K562 (cell line): ENCODE data around the gene GOLGA2. TPM values are rescaled to one million over a fixed set of nuclear protein-coding genes. Genes with fewer than 3 reads are reported as not detected.

Source experiments
- ATAC-seq: fragments of 200-7000 bp; cut with Tn5 transposase; 3 replicates; pipeline ENCODE4 v1.9.1; 2020; ENCODE audit warnings: moderate library complexity
- BruUV-seq: library from RNA; stranded (reverse); fragments of 400-500 nt; replicated peaks from 2 replicates; lab custom pipeline; 2021; lab: Mats Ljungman, UMichigan
- CTCF ChIA-PET: fragments of 300-600 bp; formaldehyde crosslinking; extraction: SDS; loops from one replicate; lab custom pipeline; 2021; ENCODE audit warnings: low intra/inter-chr PET ratio; lab: Yijun Ruan, JAX
- POLR2A ChIA-PET: fragments of 300-600, 350-650 bp; sonication (Branson Sonifier 250); formaldehyde crosslinking; extraction: SDS; loops from one replicate; lab custom pipeline; 2021; ENCODE audit warnings: antibody characterized with exemption, inconsistent platforms; lab: Yijun Ruan, JAX
- DNase-seq, 4 experiments: peaks; one replicate each; pipeline versions ENCODE4 v3.0.0 to v3.0.0-alpha.2; 2011 to 2018; ENCODE audit warnings: low spot score in 3 of 4, mixed read lengths in 3 of 4; ENCODE audit errors: extremely low read depth in 1 of 4
- FAIRE-seq: peaks from 2 replicates; lab custom pipeline; 2011; peaks lifted over from hg19 to GRCh38; lab: Jason Lieb, UNC
- H2AFZ ChIP-seq: 2 replicates; pipeline ENCODE4 v1.6.0; 2011; ENCODE audit warnings: low read depth, low read length, control low read depth, inconsistent platforms
- H3K27ac ChIP-seq: fragments of 200-600 bp; 3 replicates; pipeline ENCODE4 v1.8.0; 2011; ENCODE audit warnings: low read depth, mild to moderate bottlenecking, control low read depth, inconsistent platforms, low read length, moderate library complexity, mixed read lengths; ENCODE audit errors: extremely low read depth
- H3K27me3 ChIP-seq, 2 experiments: fragments of 300-600 bp in 1 of 2; 2 replicates in 1 of 2; 3 replicates in 1 of 2; pipeline versions ENCODE4 v1.6.0 to v1.8.0; 2011; ENCODE audit warnings: inconsistent platforms in 2 of 2, low read length in 2 of 2, mild to moderate bottlenecking in 1 of 2, mixed read lengths in 1 of 2, moderate library complexity in 1 of 2; ENCODE audit not compliant: control insufficient read depth in 2 of 2, insufficient read depth in 2 of 2
- H3K36me3 ChIP-seq: fragments of 300-600 bp; 3 replicates; pipeline ENCODE4 v1.8.0; 2011; ENCODE audit warnings: mild to moderate bottlenecking, low read length, inconsistent platforms; ENCODE audit not compliant: control insufficient read depth, insufficient read depth
- H3K4me1 ChIP-seq, 2 experiments: fragments of 200-600 bp in 1 of 2; replicated peaks in 1 of 2; 2 replicates in 1 of 2; 3 replicates in 1 of 2; pipeline versions ENCODE4 v1.5.1 to v1.8.0; 2011; ENCODE audit warnings: inconsistent platforms in 2 of 2, low read length in 2 of 2, mild to moderate bottlenecking in 1 of 2, mixed read lengths in 1 of 2, moderate library complexity in 1 of 2; ENCODE audit not compliant: control insufficient read depth in 2 of 2, insufficient read depth in 2 of 2
- H3K4me2 ChIP-seq: 2 replicates; pipeline ENCODE4 v1.6.1; 2011; ENCODE audit warnings: low read length, control low read depth, inconsistent platforms, mixed read lengths; ENCODE audit not compliant: insufficient read depth
- H3K4me3 ChIP-seq: fragments of 200-600 bp; sonication (generic), shearing (Covaris generic); 2 replicates; pipeline ENCODE4 v1.5.1; 2016; ENCODE audit warnings: control low read depth, inconsistent platforms
- H3K79me2 ChIP-seq: fragments of 200-600 bp; 3 replicates; pipeline ENCODE4 v1.8.0; 2011; ENCODE audit warnings: low read length, inconsistent platforms; ENCODE audit not compliant: control insufficient read depth, insufficient read depth
- H3K9ac ChIP-seq, 2 experiments: 2 replicates each; pipeline versions ENCODE4 v1.6.0 to v1.6.1; 2011; ENCODE audit warnings: low read depth in 2 of 2, low read length in 2 of 2, control low read depth in 1 of 2, inconsistent platforms in 1 of 2, mild to moderate bottlenecking in 1 of 2, mixed read lengths in 1 of 2; ENCODE audit not compliant: insufficient read depth in 1 of 2
- H3K9me1 ChIP-seq: one replicate; pipeline ENCODE4 v1.6.0; 2011; ENCODE audit warnings: inconsistent platforms, mild to moderate bottlenecking, low read length, moderate library complexity; ENCODE audit not compliant: control insufficient read depth, insufficient read depth
- H3K9me3 ChIP-seq: replicated peaks from 2 replicates; pipeline ENCODE4 v1.5.1; 2011; ENCODE audit warnings: low read depth, low read length, inconsistent platforms; ENCODE audit not compliant: control insufficient read depth, insufficient read depth
- H4K20me1 ChIP-seq: replicated peaks from 2 replicates; pipeline ENCODE4 v1.6.1; 2011; ENCODE audit warnings: low read length, inconsistent platforms, mixed read lengths; ENCODE audit not compliant: control insufficient read depth, insufficient read depth
- ELF4 ChIP-seq: fragments of 450-650 bp; formaldehyde crosslinking; IDR thresholded peaks from 2 replicates; pipeline ENCODE4 v1.4.0; 2022; ENCODE audit warnings: missing genetic modification characterization
- TARDBP ChIP-seq: fragments of 450-650 bp; IDR thresholded peaks from 2 replicates; pipeline ENCODE4 v1.6.1; 2016
- ZBTB7A ChIP-seq: IDR thresholded peaks from 2 replicates; pipeline ENCODE4 v1.6.1; 2011; ENCODE audit warnings: low read depth, mild to moderate bottlenecking, low read length, moderate library complexity, borderline replicate concordance; ENCODE audit not compliant: control insufficient read depth
- ZNF436 ChIP-seq: fragments of 250-450, 450-650 bp; sonication (Bioruptor Pico); formaldehyde crosslinking; IDR thresholded peaks from 2 replicates; pipeline ENCODE4 v1.7.0; 2020; ENCODE audit warnings: mild to moderate bottlenecking
- WGBS: fragments of 100-300 bp; shearing (Covaris generic); methylation state at CpG from one replicate; pipeline ENCODE4 v1.1.6; 2016; ENCODE audit warnings: low coverage, mixed read lengths; ENCODE audit not compliant: insufficient coverage; ENCODE audit errors: missing lambda C conversion rate; 5-methylcytosine and 5-hydroxymethylcytosine counted together
- in situ Hi-C: fragments of 300-500 bp; cut with MboI; formaldehyde crosslinking; loops from 4 replicates; pipeline ENCODE4 v1.15.0; 2018; ENCODE audit warnings: inconsistent platforms, mixed read lengths
- intact Hi-C: fragments of 100-400 bp; cut with micrococcal nuclease; formaldehyde crosslinking; loops from 2 replicates; pipeline ENCODE4 v1.14.2; 2022
- polyA plus RNA-seq, 8 experiments: library from polyadenylated mRNA; depleted of rRNA in 4 of 8; stranded (reverse) in 5 of 8; unstranded in 3 of 8; fragments of >200 nt; fragmentation: Nextera tagmentation in 2 of 8; fragmentation: Illumina TruSeq in 1 of 8; extraction: Ambion mirVana in 2 of 8; extraction: Trizol in 1 of 8; gene quantifications; 2 replicates each; pipeline versions ENCODE4 v1.2.1 to v1.2.3, GENCODE V29; 2011 to 2014; ENCODE audit warnings: inconsistent platforms in 1 of 8, missing spikeins in 1 of 8
- total RNA-seq, 7 experiments: library from RNA; depleted of rRNA in 6 of 7; stranded (reverse); fragments of >200 nt in 6 of 7; fragmentation: Illumina TruSeq in 2 of 7; extraction: Trizol in 2 of 7; gene quantifications; 2 replicates each; pipeline versions ENCODE4 v1.2.1 to v1.2.3, GENCODE V29; 2011 to 2021; ENCODE audit warnings: low replicate concordance in 1 of 7
- TF ChIP-seq, protein P1 (sequence below): sonication (generic); formaldehyde crosslinking; IDR thresholded peaks from 2 replicates; pipeline ENCODE4 v1.8.1; 2023; ENCODE audit warnings: mild to moderate bottlenecking, missing genetic modification reagents
- TF ChIP-seq, protein P2 (sequence below): IDR thresholded peaks from 2 replicates; pipeline ENCODE4 v1.6.1; 2011; ENCODE audit warnings: borderline replicate concordance, low read depth, mild to moderate bottlenecking, moderate library complexity, low read length; ENCODE audit not compliant: insufficient read depth, poor library complexity, severe bottlenecking
- TF ChIP-seq, protein P3 (sequence below): IDR thresholded peaks from 2 replicates; pipeline ENCODE4 v1.6.1; 2016; ENCODE audit warnings: missing genetic modification characterization, missing compliant biosample characterization
- TF ChIP-seq, protein P4 (sequence below): fragments of 250-450 bp; sonication (Bioruptor Pico); IDR thresholded peaks from 2 replicates; pipeline ENCODE4 v1.4.0; 2020; ENCODE audit warnings: mild to moderate bottlenecking, moderate library complexity

GOLGA2 gene
- total and polyA plus RNA-seq, 9 of the 15 experiments (the other 6 are each of a cell fraction or from before 2014, with no cell fraction given), result 15.7 to 138 (median 76.0) TPM

DNA sequence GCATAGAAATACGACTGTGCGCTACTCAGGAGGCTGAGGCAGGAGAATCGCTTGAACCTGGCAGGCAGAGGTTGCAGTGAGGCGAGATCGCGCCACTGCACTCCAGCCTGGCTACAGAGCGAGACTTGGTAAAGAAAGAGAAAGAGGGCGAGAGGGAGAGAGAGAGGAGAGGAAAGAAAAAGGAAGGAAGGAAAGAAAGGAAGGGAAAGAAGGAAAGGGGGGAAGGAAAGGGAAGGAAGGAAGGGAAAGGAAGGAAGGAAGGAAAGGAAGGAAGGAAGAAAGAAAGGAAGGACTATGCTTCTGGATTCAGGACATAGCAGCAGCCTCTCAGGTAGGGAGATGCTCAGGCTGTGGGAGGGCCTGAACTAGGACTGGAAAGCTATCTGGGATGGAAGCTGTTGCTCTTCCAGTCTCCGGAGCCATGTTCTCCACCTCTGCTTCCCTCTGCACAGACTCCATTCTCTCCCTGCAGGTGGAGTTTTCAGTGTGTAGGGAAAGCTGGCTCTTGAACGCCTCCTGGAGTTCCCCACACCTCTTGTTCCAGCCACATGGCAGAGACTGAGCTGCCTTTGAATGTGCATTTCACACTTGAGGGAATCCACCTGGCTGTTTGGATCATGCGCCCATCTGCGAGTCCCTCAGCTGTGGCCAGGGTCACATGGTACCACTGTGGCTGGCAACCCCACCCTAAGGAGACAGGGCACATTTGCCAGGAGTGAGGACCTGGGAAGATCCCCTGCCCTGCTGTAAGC lies 9.4 kb upstream of the GOLGA2 start:
- no peak overlapping the region for H3K27ac ChIP-seq
- H3K4me2 ChIP-seq, result no peak overlapping the region
- no peak overlapping the region for H2AFZ ChIP-seq
- H3K9me1 ChIP-seq, result no peaks in the 10 kb centered on the region
- H3K9ac ChIP-seq, result peak overlapping the region in 1 of 2 experiments; percentile 12; a peak in 1 of 4 replicates
- DNase-seq (peak in 1 of 4 experiments; percentile 24), FAIRE-seq (no peak), ATAC-seq (peak; percentile 37)
- peaks cover under 1 to 9% of the 10 kb centered on the region in 2 experiments; a peak in 3 of 5 replicates for H3K4me1 ChIP-seq
- in situ Hi-C loops, result loop anchor here (25.0 kb wide), 1 partner anchor 1502 kb away; no protein-coding TSS in a partner anchor
- H3K27me3 ChIP-seq, result no peaks in the 10 kb centered on the region
- CTCF ChIA-PET, result interaction anchor here (0.6 kb wide), 1 partner anchor 1595 kb away, joined by 3 read pairs; no protein-coding TSS in a partner anchor
- POLR2A ChIA-PET, result interaction anchor here (0.7 to 5.5 kb wide), 9 partner anchors 8 to 412 kb away, joined by 3 to 35 read pairs (median 4); partner anchors contain the start of genes GOLGA2 and SWI5
- no peaks in the 10 kb centered on the region; the same call in 1 of the 2 replicates for H4K20me1 ChIP-seq
- 0 out of 2 replicates have a peak, but pooled peaks cover 2% of the 10 kb centered on the region for H3K9me3 ChIP-seq
- H3K79me2 ChIP-seq, result no peaks in the 10 kb centered on the region
- peaks cover 30% of the 10 kb centered on the region for H3K36me3 ChIP-seq
- no TSS peak for BruUV-seq
- WGBS, result 86% methylated on average over 12 of the region's 12 CpGs
- H3K4me3 ChIP-seq, result no peak overlapping the region
- intact Hi-C loops, result no loop called here
- TF ChIP-seq ZNF436, result 0 out of 2 replicates have a peak, but pooled peaks have one; percentile 11
- TF ChIP-seq, protein P1, sequence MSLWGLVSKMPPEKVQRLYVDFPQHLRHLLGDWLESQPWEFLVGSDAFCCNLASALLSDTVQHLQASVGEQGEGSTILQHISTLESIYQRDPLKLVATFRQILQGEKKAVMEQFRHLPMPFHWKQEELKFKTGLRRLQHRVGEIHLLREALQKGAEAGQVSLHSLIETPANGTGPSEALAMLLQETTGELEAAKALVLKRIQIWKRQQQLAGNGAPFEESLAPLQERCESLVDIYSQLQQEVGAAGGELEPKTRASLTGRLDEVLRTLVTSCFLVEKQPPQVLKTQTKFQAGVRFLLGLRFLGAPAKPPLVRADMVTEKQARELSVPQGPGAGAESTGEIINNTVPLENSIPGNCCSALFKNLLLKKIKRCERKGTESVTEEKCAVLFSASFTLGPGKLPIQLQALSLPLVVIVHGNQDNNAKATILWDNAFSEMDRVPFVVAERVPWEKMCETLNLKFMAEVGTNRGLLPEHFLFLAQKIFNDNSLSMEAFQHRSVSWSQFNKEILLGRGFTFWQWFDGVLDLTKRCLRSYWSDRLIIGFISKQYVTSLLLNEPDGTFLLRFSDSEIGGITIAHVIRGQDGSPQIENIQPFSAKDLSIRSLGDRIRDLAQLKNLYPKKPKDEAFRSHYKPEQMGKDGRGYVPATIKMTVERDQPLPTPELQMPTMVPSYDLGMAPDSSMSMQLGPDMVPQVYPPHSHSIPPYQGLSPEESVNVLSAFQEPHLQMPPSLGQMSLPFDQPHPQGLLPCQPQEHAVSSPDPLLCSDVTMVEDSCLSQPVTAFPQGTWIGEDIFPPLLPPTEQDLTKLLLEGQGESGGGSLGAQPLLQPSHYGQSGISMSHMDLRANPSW (CRISPR knock-in tag), result 0 out of 2 replicates have a peak, but pooled peaks have one; percentile 34
- TF ChIP-seq, protein P2, sequence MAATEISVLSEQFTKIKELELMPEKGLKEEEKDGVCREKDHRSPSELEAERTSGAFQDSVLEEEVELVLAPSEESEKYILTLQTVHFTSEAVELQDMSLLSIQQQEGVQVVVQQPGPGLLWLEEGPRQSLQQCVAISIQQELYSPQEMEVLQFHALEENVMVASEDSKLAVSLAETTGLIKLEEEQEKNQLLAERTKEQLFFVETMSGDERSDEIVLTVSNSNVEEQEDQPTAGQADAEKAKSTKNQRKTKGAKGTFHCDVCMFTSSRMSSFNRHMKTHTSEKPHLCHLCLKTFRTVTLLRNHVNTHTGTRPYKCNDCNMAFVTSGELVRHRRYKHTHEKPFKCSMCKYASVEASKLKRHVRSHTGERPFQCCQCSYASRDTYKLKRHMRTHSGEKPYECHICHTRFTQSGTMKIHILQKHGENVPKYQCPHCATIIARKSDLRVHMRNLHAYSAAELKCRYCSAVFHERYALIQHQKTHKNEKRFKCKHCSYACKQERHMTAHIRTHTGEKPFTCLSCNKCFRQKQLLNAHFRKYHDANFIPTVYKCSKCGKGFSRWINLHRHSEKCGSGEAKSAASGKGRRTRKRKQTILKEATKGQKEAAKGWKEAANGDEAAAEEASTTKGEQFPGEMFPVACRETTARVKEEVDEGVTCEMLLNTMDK, result peak; percentile 37
- TF ChIP-seq, protein P3, sequence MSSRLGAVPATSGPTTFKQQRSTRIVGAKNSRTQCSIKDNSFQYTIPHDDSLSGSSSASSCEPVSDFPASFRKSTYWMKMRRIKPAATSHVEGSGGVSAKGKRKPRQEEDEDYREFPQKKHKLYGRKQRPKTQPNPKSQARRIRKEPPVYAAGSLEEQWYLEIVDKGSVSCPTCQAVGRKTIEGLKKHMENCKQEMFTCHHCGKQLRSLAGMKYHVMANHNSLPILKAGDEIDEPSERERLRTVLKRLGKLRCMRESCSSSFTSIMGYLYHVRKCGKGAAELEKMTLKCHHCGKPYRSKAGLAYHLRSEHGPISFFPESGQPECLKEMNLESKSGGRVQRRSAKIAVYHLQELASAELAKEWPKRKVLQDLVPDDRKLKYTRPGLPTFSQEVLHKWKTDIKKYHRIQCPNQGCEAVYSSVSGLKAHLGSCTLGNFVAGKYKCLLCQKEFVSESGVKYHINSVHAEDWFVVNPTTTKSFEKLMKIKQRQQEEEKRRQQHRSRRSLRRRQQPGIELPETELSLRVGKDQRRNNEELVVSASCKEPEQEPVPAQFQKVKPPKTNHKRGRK (tag), result peak; percentile 69
- TF ChIP-seq ELF4 (CRISPR knock-in tag), result peak; percentile 75; the same call in 1 of the 2 replicates
- no peak for TF ChIP-seq TARDBP
- no peak for TF ChIP-seq ZBTB7A
- TF ChIP-seq, protein P4, sequence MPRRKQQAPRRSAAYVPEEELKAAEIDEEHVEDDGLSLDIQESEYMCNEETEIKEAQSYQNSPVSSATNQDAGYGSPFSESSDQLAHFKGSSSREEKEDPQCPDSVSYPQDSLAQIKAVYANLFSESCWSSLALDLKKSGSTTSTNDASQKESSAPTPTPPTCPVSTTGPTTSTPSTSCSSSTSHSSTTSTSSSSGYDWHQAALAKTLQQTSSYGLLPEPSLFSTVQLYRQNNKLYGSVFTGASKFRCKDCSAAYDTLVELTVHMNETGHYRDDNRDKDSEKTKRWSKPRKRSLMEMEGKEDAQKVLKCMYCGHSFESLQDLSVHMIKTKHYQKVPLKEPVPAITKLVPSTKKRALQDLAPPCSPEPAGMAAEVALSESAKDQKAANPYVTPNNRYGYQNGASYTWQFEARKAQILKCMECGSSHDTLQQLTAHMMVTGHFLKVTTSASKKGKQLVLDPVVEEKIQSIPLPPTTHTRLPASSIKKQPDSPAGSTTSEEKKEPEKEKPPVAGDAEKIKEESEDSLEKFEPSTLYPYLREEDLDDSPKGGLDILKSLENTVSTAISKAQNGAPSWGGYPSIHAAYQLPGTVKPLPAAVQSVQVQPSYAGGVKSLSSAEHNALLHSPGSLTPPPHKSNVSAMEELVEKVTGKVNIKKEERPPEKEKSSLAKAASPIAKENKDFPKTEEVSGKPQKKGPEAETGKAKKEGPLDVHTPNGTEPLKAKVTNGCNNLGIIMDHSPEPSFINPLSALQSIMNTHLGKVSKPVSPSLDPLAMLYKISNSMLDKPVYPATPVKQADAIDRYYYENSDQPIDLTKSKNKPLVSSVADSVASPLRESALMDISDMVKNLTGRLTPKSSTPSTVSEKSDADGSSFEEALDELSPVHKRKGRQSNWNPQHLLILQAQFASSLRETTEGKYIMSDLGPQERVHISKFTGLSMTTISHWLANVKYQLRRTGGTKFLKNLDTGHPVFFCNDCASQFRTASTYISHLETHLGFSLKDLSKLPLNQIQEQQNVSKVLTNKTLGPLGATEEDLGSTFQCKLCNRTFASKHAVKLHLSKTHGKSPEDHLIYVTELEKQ (CRISPR knock-in tag), result 0 out of 2 replicates have a peak, but pooled peaks have one; percentile 14
